Measurements from ENCODE around the gene TMEM184A. TPM values are rescaled to one million over a fixed set of nuclear protein-coding genes. Genes with fewer than 3 reads are reported as not detected.

TMEM184A gene
- total and polyA plus RNA-seq, 2 of the 8 experiments (the other 6 are each of a cell fraction or from before 2014, with no cell fraction given): 1.8 to 2.1 TPM

DNA sequence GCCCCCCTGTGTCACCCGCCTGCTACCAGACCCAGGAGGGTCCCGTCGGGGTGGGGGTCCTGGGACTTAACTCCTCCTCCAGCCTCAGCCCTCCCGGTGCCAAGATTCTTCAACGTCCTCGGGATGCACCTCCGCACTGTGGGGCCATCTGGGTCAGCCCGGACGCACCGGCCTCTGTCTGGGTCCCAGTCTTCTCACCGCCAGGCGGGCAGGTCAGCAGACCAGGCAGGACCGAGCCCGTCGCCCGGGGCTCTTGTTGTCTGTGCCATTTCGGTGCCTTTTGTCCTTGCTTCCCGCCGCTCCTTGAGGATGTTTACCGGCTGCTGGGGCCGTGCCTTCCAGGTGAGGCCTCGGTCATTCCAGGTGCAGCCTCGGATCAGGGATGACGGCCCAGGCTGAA, 46.0 kb upstream of the TMEM184A start (continued):
- TF ChIP-seq, protein P1, sequence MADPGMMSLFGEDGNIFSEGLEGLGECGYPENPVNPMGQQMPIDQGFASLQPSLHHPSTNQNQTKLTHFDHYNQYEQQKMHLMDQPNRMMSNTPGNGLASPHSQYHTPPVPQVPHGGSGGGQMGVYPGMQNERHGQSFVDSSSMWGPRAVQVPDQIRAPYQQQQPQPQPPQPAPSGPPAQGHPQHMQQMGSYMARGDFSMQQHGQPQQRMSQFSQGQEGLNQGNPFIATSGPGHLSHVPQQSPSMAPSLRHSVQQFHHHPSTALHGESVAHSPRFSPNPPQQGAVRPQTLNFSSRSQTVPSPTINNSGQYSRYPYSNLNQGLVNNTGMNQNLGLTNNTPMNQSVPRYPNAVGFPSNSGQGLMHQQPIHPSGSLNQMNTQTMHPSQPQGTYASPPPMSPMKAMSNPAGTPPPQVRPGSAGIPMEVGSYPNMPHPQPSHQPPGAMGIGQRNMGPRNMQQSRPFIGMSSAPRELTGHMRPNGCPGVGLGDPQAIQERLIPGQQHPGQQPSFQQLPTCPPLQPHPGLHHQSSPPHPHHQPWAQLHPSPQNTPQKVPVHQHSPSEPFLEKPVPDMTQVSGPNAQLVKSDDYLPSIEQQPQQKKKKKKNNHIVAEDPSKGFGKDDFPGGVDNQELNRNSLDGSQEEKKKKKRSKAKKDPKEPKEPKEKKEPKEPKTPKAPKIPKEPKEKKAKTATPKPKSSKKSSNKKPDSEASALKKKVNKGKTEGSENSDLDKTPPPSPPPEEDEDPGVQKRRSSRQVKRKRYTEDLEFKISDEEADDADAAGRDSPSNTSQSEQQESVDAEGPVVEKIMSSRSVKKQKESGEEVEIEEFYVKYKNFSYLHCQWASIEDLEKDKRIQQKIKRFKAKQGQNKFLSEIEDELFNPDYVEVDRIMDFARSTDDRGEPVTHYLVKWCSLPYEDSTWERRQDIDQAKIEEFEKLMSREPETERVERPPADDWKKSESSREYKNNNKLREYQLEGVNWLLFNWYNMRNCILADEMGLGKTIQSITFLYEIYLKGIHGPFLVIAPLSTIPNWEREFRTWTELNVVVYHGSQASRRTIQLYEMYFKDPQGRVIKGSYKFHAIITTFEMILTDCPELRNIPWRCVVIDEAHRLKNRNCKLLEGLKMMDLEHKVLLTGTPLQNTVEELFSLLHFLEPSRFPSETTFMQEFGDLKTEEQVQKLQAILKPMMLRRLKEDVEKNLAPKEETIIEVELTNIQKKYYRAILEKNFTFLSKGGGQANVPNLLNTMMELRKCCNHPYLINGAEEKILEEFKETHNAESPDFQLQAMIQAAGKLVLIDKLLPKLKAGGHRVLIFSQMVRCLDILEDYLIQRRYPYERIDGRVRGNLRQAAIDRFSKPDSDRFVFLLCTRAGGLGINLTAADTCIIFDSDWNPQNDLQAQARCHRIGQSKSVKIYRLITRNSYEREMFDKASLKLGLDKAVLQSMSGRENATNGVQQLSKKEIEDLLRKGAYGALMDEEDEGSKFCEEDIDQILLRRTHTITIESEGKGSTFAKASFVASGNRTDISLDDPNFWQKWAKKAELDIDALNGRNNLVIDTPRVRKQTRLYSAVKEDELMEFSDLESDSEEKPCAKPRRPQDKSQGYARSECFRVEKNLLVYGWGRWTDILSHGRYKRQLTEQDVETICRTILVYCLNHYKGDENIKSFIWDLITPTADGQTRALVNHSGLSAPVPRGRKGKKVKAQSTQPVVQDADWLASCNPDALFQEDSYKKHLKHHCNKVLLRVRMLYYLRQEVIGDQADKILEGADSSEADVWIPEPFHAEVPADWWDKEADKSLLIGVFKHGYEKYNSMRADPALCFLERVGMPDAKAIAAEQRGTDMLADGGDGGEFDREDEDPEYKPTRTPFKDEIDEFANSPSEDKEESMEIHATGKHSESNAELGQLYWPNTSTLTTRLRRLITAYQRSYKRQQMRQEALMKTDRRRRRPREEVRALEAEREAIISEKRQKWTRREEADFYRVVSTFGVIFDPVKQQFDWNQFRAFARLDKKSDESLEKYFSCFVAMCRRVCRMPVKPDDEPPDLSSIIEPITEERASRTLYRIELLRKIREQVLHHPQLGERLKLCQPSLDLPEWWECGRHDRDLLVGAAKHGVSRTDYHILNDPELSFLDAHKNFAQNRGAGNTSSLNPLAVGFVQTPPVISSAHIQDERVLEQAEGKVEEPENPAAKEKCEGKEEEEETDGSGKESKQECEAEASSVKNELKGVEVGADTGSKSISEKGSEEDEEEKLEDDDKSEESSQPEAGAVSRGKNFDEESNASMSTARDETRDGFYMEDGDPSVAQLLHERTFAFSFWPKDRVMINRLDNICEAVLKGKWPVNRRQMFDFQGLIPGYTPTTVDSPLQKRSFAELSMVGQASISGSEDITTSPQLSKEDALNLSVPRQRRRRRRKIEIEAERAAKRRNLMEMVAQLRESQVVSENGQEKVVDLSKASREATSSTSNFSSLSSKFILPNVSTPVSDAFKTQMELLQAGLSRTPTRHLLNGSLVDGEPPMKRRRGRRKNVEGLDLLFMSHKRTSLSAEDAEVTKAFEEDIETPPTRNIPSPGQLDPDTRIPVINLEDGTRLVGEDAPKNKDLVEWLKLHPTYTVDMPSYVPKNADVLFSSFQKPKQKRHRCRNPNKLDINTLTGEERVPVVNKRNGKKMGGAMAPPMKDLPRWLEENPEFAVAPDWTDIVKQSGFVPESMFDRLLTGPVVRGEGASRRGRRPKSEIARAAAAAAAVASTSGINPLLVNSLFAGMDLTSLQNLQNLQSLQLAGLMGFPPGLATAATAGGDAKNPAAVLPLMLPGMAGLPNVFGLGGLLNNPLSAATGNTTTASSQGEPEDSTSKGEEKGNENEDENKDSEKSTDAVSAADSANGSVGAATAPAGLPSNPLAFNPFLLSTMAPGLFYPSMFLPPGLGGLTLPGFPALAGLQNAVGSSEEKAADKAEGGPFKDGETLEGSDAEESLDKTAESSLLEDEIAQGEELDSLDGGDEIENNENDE (IDR thresholded peaks at IDR 0.05; ENCODE audit: insufficient replicate concordance, low read length): no peak
- no peak for TF ChIP-seq FOSL1 (IDR thresholded peaks at IDR 0.05; ENCODE audit: insufficient read depth, low read depth, low read length)
- TF ChIP-seq NRF1 (IDR thresholded peaks at IDR 0.05; ENCODE audit: low read depth, low read length): no peak
- no peak for TF ChIP-seq JUN (IDR thresholded peaks at IDR 0.05; ENCODE audit: low read depth, low read length)
- TF ChIP-seq SP2 (IDR thresholded peaks at IDR 0.05; ENCODE audit: low read length): no peak
- no peak for TF ChIP-seq SIN3A (conservative IDR thresholded peaks at IDR 0.05 in 1 of 2, IDR thresholded peaks at IDR 0.05 in 1 of 2; ENCODE audit: low read depth in 1 of 2, low read length in 2 of 2)
- TF ChIP-seq NANOG (IDR thresholded peaks at IDR 0.05; ENCODE audit: insufficient read depth, low read depth, low read length, poor library complexity, severe bottlenecking): no peak
- no peak for TF ChIP-seq KDM1A (IDR thresholded peaks at IDR 0.05; ENCODE audit: borderline replicate concordance, low read length)
- no peak for TF ChIP-seq RXRA (IDR thresholded peaks at IDR 0.05; ENCODE audit: insufficient read depth, low read depth, low read length)
- TF ChIP-seq, protein P2, sequence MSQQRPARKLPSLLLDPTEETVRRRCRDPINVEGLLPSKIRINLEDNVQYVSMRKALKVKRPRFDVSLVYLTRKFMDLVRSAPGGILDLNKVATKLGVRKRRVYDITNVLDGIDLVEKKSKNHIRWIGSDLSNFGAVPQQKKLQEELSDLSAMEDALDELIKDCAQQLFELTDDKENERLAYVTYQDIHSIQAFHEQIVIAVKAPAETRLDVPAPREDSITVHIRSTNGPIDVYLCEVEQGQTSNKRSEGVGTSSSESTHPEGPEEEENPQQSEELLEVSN (IDR thresholded peaks at IDR 0.05): no peak
